ENCODE measurements around the gene XRN2. TPM values are rescaled to one million over a fixed set of nuclear protein-coding genes. Genes with fewer than 3 reads are reported as not detected.
A peak's percentile ranks its signal among the peaks of the same experiment; 100 is the strongest.

Gene XRN2
- total RNA-seq, 1 donor from 2014 or later: 46.1 TPM

DNA sequence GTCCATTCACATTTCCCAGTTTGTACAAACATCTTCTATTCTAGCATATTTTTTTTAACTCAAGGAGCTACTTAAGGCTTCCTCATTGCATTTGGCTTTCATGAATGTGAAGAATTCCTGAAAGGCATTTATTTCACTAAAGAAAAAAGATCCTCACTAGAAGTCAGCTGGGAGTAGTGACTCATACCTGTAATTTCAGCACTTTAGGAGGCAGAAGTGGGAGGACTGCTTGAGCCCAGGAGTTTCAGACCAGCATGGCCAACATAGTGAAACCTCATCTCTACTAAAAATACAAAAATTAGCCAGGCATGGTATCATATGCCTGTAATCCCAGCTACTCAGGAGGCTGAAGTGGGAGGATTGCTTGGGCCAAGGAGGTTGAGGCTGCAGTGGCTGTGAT, 30.9 kb upstream of the XRN2 start:
- TF ChIP-seq CTCF (IDR thresholded peaks at IDR 0.05): no peak
- no peaks in the 10 kb centered on the region for H3K36me3 Mint-ChIP-seq (ENCODE audit: low read depth)
- H3K27me3 Mint-ChIP-seq (ENCODE audit: low read depth): peaks cover 6% of the 10 kb centered on the region
- DNase-seq (ENCODE audit: low spot score): no peak
- H3K27ac Mint-ChIP-seq (ENCODE audit: unreplicated experiment): peak overlapping the region; percentile 33
- H3K4me1 Mint-ChIP-seq (ENCODE audit: low read depth): peaks cover 4% of the 10 kb centered on the region
- peaks cover 8% of the 10 kb centered on the region for H3K9me3 Mint-ChIP-seq (ENCODE audit: low read depth)
- no peak overlapping the region for H3K4me3 Mint-ChIP-seq (ENCODE audit: unreplicated experiment)

DNA sequence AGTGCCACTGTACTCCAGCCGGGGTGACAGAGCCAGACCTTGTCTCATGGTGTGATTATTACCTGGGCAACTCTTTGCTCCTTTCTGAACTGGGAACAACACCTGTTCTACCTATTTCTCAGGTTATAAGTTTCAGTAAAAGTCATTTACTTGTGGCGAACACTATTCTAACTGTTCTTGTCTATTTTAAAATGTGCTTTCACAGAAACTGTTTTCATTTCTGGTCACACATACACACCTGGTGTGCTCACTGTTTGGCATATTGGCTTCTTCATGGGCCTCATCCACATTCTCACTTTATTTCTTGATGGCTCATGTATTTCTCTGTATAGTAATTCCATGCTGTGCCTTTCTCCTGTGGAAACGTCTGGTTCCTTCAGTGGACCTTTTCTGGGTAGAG, 30.5 kb upstream of the XRN2 start:
- TF ChIP-seq CTCF (IDR thresholded peaks at IDR 0.05): no peak
- H3K4me1 Mint-ChIP-seq (ENCODE audit: low read depth): peaks cover 4% of the 10 kb centered on the region
- peaks cover 5% of the 10 kb centered on the region for H3K9me3 Mint-ChIP-seq (ENCODE audit: low read depth)
- no peak for DNase-seq (ENCODE audit: low spot score)
- no peak overlapping the region for H3K4me3 Mint-ChIP-seq (ENCODE audit: unreplicated experiment)
- no peak overlapping the region for H3K27ac Mint-ChIP-seq (ENCODE audit: unreplicated experiment)
- H3K36me3 Mint-ChIP-seq (ENCODE audit: low read depth): no peaks in the 10 kb centered on the region
- H3K27me3 Mint-ChIP-seq (ENCODE audit: low read depth): peaks cover 6% of the 10 kb centered on the region

DNA sequence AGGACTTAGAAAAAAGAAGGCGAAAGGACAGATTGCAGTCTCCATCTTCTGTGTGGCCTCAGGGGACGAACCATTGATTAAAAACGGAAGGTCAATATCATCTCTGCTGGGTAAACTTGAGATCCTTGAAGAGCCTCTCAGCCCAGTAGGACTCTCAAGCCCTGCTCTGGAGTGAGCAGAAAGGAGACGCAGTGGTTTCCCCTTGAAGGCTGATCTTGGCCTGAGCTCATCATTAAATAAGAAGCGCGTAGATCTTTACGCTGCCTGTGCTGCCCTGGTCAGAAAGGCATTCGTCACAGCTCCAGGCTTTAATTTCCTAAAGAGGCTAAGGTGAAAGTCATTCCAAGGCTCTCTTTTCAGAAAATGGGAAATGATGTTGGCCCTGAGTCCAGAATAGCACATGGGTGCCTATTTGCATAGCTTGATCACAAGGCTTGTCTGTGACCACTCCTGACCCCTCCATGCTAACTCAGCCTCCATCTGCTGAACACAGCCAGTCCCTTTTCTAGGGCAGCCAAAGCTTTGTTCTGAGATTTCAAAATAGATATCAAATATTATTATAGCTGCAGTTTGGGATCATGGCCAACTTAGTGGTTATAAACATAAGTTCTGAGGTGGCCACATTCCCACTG, 29.3 kb upstream of the XRN2 start:
- H3K9me3 Mint-ChIP-seq (ENCODE audit: low read depth): peaks cover 3% of the 10 kb centered on the region
- no peaks in the 10 kb centered on the region for H3K36me3 Mint-ChIP-seq (ENCODE audit: low read depth)
- H3K27me3 Mint-ChIP-seq (ENCODE audit: low read depth): peaks cover 17% of the 10 kb centered on the region
- DNase-seq (ENCODE audit: low spot score): no peak
- peaks cover 4% of the 10 kb centered on the region for H3K4me1 Mint-ChIP-seq (ENCODE audit: low read depth)
- no peak overlapping the region for H3K4me3 Mint-ChIP-seq (ENCODE audit: unreplicated experiment)
- no peak for TF ChIP-seq CTCF (IDR thresholded peaks at IDR 0.05)
- no peak overlapping the region for H3K27ac Mint-ChIP-seq (ENCODE audit: unreplicated experiment)

- Mint-ChIP-seq H3K27ac (ENCODE audit: unreplicated experiment) (no peak overlapping the region), H3K27me3 (ENCODE audit: low read depth) (peaks cover 36% of the 10 kb centered on the region), H3K4me1 (ENCODE audit: low read depth) (no peaks in the 10 kb centered on the region), H3K9me3 (ENCODE audit: low read depth) (peaks cover 3% of the 10 kb centered on the region), H3K36me3 (ENCODE audit: low read depth) (peaks cover 3% of the 10 kb centered on the region), H3K4me3 (ENCODE audit: unreplicated experiment) (no peak overlapping the region)
- no peak for DNase-seq (ENCODE audit: low spot score)
- no peak for TF ChIP-seq CTCF (IDR thresholded peaks at IDR 0.05)
Observed at GRCh38 chr20:21278829-21279228, 24.3 kb upstream of the XRN2 start.

- H3K4me3 Mint-ChIP-seq (ENCODE audit: unreplicated experiment): no peak overlapping the region
- H3K4me1 Mint-ChIP-seq (ENCODE audit: low read depth): no peaks in the 10 kb centered on the region
- H3K9me3 Mint-ChIP-seq (ENCODE audit: low read depth): peaks cover 3% of the 10 kb centered on the region
- no peak for TF ChIP-seq CTCF (IDR thresholded peaks at IDR 0.05)
- no peak overlapping the region for H3K27ac Mint-ChIP-seq (ENCODE audit: unreplicated experiment)
- peaks cover 33% of the 10 kb centered on the region for H3K27me3 Mint-ChIP-seq (ENCODE audit: low read depth)
- H3K36me3 Mint-ChIP-seq (ENCODE audit: low read depth): peaks cover 3% of the 10 kb centered on the region
- DNase-seq (ENCODE audit: low spot score): no peak
Observed at GRCh38 chr20:21279706-21280521, 23.2 kb upstream of the XRN2 start.

All from chondrocyte (in vitro differentiated cells).